AG10803 (cell line): ENCODE results near the gene DDIT4.
"Not testable (repeated sequence)": the region's sequence is repeated elsewhere in the genome, so short reads cannot be mapped to it uniquely, and the experiment has no call there.

Experiments used
- DNase-seq: peaks from one replicate; pipeline ENCODE4 v3.0.0; 2010; ENCODE audit warnings: low read depth
- H3K4me3 ChIP-seq: 2 replicates; pipeline ENCODE4 v1.5.1; 2011; ENCODE audit warnings: mild to moderate bottlenecking, low read length, control low read depth
- TF ChIP-seq, protein P1 (sequence below): conservative IDR thresholded peaks from 2 replicates; pipeline ENCODE4 v1.5.1; 2011; ENCODE audit warnings: mild to moderate bottlenecking, low read length, control low read depth, inconsistent platforms

DDIT4 gene

DNA sequence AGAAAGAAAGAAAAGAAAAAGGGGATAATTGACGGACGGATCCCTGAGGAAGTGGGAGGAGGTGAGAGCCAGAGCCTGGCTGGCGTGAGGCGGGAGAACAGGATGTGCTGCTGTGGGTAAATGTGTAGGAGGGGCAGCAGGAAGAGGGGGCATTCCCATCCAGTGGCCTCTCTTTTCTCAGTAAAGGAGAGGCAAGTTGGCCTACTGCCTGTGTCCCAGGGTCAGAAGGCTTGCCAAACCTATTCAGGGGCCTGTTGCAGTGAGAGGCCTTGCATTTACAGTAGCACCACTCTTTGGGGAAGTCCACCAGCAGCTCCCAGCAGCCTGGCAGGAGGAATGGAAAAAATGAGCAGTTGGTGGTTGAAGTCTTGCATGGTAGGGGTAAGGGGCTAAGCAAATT lies 31.0 kb upstream of the DDIT4 start:
- peak; percentile 57 for DNase-seq
- TF ChIP-seq, protein P1, sequence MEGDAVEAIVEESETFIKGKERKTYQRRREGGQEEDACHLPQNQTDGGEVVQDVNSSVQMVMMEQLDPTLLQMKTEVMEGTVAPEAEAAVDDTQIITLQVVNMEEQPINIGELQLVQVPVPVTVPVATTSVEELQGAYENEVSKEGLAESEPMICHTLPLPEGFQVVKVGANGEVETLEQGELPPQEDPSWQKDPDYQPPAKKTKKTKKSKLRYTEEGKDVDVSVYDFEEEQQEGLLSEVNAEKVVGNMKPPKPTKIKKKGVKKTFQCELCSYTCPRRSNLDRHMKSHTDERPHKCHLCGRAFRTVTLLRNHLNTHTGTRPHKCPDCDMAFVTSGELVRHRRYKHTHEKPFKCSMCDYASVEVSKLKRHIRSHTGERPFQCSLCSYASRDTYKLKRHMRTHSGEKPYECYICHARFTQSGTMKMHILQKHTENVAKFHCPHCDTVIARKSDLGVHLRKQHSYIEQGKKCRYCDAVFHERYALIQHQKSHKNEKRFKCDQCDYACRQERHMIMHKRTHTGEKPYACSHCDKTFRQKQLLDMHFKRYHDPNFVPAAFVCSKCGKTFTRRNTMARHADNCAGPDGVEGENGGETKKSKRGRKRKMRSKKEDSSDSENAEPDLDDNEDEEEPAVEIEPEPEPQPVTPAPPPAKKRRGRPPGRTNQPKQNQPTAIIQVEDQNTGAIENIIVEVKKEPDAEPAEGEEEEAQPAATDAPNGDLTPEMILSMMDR, result no peak
- no peak overlapping the region for H3K4me3 ChIP-seq

DNA sequence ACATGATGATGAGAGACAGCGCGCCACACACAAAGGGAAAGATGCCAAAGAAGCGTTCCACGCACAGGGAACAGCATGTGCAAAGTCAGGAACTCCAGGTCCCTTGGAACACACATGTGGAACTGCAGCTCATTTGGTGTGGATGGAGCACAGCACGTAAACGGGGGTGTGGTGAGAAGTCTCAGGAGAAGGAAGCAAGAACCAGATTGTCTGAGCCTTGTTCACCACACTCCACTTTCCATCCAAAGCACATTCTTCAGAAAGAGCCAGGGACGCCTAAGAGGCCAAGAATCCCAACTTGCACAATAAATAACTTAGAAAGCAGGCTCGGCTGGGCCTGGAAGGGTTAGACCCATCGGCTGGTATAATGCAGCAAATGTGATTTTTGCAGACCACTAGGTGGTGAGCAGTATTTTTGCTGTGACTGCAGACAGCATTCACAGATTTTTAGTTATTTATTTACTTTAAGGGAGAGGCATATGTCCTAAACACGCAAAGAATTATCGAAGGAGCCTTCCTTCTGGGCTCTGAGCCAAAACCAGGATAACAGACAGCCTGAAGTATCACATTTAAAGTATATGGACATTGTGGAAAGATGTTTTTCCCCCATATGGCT lies 29.8 kb upstream of the DDIT4 start:
- H3K4me3 ChIP-seq, result no peak overlapping the region; the same call in 1 of the 2 replicates
- DNase-seq, result peak; percentile 98
- TF ChIP-seq, protein P1, result peak; percentile 68

DNA sequence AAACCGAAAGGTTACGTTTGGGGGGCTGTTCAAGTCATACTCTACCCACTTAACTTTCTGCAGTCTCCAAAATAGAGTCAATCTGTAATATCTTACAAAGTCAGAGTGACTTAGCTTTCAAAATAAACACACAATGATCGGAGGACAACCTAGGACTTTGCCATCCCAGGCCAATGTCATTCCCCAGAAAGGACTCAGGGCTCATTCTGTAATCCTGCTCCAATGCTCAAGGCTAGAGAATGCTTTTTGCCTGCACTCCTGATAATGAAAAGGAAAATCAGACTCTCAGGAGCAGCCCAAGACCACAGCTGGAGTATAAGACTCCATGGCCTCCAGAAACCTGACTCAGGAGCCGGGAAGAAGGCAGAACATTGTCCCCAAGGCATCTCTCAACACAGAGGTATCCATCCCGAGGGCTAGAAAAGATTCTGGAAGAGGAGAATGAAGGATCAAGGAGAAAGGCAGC lies 29.1 kb upstream of the DDIT4 start:
- TF ChIP-seq, protein P1, result no peak
- H3K4me3 ChIP-seq, result no peak overlapping the region; the same call in 1 of the 2 replicates
- no peak for DNase-seq

GRCh38 chr10:72245949-72246525 lies 27.7 kb upstream of the DDIT4 start:
- no peak overlapping the region for H3K4me3 ChIP-seq
- no peak for DNase-seq
- TF ChIP-seq, protein P1, result no peak

DNA sequence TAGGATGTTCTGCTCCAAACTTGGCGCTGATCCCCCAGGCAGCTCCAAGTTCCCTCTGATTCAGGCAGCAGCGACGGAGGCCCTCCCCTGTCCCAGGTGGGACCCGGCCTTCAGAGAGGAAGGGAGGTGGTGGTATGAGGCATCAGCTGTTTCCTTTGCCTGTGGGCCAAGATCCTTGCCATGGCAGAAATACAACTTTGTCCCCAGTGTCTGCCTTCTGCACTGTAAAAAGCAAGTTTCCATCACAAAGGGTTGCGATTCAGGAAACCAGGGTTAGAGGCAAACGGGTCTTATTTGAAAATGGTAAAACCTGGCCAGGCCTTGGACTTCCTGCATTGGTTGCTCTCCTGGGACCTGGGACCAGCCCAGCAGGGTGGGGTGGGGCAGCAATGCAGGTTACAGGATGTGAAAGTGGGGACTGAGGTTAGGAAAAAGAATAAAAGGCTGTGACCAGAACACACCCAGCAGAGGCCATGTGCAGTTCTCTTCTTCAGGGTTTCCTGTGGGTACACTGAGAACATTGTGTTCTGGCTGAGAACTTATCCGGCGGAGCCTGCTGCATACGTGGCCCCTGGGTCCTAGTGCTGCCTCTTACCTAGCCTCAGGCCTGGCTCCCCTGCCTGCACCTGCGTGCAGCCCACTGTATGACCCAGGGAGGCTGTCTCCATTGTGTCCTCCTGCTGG lies 25.1 kb upstream of the DDIT4 start:
- H3K4me3 ChIP-seq, result 0 out of 2 replicates have a peak overlapping the region, but pooled peaks have one; percentile 8
- TF ChIP-seq, protein P1, result no peak
- no peak for DNase-seq

GRCh38 chr10:72249176-72249862 lies 24.4 kb upstream of the DDIT4 start:
- H3K4me3 ChIP-seq, DNase-seq: not testable (repeated sequence)

DNA sequence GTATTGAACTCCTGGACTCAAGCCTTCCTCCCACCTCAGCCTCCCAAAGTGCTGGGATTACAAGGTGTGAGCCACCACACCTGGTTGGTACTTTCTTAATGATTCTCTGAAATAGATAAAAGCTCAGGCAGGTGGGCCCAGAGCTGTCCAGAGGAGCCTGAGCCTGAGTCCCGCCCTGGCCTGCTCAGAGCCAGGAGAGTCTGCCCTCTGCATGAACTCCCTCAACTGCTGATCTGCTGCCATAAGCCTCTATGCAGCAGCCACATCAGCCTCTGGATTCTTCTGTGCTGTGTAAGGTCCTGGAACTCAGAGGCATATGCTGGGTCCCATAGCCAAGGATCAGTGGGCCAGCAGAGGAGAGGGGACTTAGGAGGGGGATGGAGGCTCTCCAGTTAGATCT lies 23.1 kb upstream of the DDIT4 start:
- DNase-seq, result peak; percentile 85
- TF ChIP-seq, protein P1, result no peak

More for the DNA sequence above, 23.1 kb upstream of the DDIT4 start:
- no peak overlapping the region for H3K4me3 ChIP-seq
